DLD1 (cell line): ENCODE results near the gene KL.

Experiments
- in situ Hi-C: cut with HindIII; loops from 2 replicates; pipeline ENCODE4 v1.10.0; 2017; ENCODE audit warnings: low sequenced_read_pairs

The KL gene

DNA sequence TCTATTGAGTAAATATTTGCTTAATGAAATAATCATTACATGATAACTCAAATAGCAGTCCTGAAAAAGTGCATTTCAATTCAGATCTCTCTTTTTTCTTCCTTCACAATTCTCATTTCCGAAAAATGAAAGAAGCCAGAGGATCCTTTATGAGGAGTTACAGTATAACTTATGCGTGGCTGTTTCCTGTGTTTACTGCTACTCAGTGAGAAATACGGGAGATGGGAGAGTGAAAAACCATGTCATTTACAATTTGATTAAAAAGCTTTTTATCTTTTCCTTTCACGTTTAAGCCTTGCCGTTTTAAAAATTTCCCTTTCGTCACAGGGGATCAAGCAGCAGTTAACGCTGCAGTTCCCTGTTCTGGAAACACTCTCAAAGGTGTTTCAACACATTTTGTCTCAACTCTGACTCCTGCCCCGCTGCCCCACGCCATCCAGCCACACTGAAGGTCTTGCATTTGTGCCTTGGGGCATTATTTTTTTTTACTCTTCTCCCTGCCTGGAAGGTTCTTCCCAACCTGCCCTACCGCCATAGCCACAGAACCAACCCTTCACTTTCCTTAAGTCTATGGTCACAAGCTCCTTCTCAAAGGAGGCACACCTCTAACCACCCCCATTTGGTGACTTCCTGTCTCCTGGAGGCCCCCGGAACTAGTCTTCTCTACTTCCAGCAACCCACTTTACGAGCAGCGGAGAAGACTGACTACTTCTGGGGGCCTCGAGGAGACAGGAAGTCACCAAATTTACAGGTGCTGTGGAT, 17.0 kb downstream of the KL start:
- in situ Hi-C loops = loop anchor here (10.0 kb wide), 1 partner anchor 288 kb away; no protein-coding TSS in a partner anchor

DNA sequence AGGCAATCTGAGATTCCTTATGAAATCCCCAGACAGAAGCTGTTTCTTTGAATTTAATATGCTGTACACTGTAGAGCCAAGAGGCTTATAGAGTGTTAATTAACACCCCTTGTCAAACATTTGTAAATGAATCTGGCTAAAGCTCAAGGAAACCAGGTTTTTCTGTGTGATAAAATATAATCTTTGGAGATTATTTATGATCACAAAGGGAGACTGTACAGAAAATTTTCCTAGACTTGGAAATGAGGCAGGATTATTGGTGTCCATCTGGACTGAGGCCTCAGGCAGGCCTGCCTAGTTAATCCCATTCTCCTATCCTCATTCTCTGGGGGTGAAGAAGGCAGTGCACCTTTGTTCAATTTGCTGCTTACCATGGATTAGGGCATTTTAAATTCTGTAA, 17.8 kb downstream of the KL start:
- in situ Hi-C loops = loop anchor here (10.0 kb wide), 1 partner anchor 289 kb away; no protein-coding TSS in a partner anchor

DNA sequence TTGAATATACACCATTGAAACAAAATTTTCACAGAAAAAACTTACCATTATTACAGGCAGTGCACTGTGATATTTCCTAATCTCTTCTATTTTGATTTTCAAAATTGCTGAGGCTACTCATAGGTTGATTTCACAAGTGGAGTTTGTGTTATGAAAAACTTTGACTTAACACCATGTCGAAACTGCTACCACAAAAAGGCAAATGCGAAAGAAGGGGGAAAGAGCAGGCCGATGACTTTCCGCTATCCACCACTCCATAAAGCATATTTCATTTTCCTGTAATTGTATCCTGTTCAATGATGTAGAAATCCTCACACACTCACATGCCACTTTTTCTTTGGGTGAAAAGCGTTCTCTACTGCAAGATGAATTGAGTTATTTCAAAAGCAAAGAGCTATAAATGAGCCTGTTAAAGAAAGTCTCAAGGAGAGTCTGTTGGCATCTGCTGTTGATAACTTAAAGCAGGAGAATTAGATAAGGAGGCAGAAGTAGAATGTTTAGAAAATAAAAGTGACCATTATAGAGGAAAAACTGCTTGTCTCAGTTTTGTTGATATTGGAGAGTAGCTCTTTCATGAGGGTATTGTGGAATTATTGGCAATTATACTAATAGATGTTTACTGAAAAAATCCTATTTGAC, 18.8 kb downstream of the KL start:
- in situ Hi-C loops = loop anchor here (10.0 kb wide), 1 partner anchor 290 kb away; no protein-coding TSS in a partner anchor

DNA sequence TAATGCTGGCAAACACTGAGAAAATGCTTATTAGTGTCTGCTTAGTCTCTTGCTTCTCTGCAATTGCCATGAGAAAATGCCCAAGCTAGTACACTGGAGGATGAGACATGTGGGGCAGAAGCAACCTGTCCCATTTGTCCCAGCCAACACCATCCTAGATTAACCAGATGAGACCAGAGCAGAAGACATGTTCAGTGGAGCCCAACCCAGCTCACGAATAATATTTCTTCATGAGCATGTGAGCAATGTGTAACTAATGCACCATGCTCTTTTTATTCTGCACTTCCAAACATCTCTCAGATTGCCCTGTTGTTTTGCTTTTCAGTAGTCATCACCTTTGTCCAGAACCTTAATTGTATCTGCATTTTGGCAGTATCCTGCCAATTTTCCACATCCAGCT, 21.4 kb downstream of the KL start:
- in situ Hi-C loops = loop anchor here (10.0 kb wide), 1 partner anchor 293 kb away; no protein-coding TSS in a partner anchor

DNA sequence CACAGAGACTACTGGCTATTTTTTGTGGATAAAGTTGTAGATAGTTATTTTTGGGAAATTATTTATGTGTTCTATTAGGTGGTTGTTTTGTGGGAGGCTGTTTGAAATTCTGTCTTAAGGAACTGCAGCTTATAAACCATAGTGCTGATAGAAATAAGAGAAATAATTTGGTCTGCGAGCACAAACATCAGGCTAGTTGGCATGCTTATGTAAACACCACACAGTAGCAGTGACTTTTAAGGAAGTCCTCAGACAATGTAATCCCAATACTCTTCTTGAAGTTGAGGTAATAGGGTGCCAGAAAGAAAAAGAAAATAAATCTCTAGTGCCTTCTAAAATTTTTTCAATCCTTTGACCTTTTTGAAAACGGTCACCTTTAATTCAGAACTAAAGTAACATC, 23.9 kb downstream of the KL start:
- in situ Hi-C loops = no loop called here

DNA sequence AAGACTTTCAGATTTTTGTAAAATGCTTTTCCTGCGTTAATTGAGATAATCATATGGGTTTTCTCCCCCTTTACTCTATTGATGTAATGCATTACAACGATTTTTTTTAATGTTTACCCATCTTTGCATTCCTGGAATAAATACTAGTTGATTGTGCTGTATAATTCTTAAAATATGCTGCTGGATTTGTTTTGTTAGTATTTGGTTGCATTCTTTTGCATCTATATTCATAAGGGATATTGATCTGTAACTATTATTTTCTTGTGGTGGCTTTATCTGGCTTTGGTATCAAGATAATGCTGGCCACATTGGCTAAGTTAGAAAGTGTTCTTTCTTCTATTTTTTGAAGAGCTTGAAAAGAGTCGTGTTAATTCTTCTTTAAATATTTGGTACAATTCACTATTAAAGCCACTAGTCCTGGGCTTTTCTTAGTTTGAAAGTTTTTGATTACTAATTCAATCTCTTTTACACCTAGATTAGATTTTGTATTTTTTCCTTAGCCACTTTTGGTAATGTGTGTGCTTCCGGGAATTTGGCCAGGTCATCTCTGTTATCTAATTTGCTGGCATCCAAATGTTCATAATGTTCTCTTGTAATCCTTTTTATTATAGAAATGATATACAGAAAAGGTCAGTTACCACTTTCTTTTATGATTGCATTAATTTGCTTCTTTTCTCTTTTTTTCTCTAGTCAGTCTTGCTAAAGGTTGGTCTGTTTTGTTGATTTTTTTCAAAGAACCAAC, 29.8 kb downstream of the KL start:
- in situ Hi-C loops = no loop called here

DNA sequence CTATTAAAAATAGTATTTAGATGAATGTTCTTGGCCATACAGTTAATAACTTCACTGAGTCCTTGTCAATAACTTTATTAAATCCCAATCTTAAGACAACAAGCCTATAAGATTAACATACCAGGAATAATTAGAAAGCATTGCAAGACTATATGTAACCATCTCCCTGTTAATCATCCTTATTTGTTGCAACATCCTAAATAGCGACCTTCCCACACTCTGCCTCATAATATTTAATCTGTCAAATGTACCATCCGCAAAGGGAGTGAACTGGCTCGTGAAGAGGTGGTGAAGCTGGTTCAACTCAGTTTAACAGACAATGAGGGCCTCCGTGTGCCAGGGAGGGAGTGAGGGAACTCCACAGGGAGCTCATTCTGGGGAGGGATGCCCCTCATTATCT, 33.9 kb downstream of the KL start:
- in situ Hi-C loops = no loop called here

DNA sequence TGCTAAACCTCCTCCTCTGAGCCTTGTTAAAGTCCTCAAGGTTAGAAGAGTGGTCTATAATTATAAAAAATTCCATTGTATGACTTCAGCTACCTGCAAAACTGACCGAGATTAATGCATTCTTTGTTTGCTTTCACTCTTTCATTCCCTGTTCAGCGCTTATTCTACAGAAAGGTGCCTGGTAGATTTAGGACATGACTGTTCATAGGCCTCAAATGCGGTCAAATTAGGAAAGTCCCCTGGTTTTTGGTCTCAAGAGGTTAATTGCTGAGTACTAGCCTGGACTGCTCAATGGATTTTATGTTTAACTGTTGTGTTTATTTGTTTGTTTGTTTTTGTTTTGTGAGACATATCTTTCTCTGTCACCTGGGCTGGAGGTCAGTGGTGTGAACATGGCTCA, 35.4 kb downstream of the KL start:
- in situ Hi-C loops = no loop called here

DNA sequence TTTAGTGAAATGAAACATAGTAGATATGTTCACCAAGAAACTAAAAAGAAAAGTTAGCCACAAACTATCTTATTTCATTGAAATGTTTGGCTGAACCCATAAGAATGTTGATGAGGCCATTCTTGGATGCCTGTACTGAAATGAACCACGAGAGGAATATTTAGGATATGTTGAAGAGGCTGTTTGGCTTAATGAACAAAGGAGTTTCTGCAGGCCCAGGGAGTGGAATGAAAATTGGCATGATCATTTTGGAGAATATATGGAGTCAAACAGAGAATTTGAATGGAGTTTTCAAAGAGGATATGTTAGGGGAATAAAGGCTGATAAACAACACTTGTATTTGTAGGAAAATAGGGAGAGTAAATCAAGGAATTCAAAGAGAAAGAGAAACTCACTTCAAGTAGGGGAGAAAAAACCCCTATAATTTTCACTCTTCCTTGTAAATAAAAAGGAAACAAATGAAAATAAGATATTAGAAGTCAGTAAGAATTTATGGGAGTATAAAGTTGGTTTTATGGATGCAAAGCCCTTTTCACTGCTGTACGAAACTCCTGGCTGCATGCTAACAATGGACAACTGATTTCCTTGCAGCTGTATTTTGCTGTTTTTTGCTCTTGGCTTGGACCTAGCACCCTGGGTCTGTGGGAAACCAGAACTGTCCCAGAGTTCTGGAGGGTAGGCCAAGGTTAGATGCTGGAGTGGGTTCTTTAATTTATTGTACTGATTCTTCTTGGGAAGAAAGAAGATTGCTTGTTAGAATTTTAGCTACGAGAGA, 36.5 kb downstream of the KL start:
- in situ Hi-C loops = no loop called here

DNA sequence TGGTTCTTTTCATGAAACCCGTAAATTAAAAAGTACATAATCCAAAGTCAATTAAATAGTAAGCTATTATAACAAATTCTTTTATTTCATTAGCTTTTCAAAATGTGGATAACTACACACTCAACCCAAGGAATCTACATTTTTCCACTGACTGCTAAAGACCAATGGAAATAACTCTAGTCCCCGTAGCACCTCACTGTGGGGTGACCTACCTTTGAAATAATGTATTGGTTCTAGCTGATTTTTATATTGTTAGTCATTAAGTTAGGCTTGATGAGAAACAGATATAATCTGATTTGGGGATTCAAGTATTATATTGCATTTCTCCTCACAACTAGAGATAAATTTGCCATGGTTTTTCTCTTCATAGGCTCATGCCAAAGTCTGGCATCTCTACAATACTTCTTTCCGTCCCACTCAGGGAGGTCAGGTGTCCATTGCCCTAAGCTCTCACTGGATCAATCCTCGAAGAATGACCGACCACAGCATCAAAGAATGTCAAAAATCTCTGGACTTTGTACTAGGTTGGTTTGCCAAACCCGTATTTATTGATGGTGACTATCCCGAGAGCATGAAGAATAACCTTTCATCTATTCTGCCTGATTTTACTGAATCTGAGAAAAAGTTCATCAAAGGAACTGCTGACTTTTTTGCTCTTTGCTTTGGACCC, 37.3 kb downstream of the KL start:
- in situ Hi-C loops = no loop called here

DNA sequence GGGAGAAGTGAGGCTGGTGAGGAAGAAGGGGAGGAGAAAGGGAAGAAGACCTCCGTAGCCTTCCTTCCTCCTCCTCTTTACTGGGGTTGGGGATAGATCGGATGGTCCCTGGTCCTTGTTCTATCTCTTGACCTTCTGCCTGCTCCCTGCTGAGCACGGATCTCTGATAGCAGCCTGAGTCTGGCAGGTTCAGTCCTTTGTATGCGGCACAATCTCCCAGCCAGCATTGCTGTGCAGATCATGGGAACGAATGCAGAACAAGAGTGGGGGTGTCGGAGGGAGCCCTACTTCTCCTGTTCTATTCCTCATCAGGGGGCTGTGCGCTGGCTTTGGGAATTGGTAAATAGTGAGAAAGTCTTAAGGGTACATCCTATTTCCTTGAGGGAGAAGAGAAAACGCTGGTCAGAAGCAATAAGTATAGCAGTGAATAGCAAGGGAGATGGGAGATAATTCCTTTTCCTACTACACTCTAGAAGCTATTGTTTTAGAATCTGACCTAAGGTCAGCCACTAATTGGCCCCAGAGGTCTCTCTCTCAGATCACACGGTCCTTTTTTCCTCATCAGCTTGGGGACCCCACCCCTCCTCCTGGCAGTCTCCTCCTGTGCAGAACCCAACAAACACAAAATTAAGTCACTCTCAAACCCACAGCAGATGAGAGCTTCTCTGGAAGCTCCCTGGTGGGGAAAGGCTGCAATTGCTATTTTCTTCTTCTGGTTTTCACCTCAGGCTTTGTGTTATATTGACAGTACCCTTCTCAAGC, 41.0 kb downstream of the KL start:
- in situ Hi-C loops = no loop called here

DNA sequence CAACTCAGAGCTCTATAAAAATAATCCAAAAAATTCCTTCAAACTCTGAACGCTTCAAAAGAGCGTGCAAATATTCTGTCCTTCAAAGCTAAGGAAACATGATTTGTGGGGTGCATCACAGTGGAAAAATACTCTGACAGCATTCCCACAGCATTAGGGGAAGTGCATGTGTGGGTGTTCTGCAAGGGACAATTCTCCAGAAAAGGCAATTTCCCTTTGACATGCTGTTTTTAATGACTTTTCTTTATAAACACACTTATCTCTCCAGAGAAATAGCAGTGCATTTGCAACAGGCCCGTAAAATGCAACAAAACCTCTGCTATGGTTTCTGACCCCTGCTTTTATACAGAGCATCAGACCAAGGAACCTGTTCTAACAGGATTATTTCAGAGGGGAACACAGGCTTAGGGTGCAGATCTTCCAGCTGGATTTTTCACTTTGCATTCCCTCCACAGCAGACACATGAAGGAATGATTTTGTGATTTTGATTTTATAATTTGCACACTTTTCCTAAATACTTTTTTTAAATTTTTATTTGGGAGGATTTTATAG, 42.6 kb downstream of the KL start:
- in situ Hi-C loops = no loop called here

DNA sequence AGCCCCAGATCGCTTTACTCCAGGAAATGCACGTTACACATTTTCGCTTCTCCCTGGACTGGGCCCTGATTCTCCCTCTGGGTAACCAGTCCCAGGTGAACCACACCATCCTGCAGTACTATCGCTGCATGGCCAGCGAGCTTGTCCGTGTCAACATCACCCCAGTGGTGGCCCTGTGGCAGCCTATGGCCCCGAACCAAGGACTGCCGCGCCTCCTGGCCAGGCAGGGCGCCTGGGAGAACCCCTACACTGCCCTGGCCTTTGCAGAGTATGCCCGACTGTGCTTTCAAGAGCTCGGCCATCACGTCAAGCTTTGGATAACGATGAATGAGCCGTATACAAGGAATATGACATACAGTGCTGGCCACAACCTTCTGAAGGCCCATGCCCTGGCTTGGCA, 44.6 kb downstream of the KL start:
- in situ Hi-C loops = no loop called here

DNA sequence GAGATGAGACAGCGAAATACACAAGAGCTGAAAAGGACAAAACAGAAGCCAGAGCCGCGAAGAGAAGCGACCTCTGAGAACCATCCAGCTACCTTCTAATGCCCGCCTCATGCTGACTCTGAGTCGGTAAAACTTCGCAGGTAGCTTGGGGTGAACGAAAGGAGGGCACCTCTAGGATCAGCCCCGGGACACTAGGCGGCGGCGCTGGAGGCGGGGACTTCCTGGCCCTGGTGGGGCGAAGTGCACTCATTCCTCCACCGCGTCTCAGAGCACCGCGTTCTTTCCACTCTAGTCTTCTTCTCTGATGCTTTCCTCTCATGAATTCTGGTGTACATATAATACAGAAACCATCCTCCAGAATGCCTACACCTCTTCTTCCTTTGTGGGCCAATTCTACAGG, 50.1 kb downstream of the KL start:
- in situ Hi-C loops = no loop called here

DNA sequence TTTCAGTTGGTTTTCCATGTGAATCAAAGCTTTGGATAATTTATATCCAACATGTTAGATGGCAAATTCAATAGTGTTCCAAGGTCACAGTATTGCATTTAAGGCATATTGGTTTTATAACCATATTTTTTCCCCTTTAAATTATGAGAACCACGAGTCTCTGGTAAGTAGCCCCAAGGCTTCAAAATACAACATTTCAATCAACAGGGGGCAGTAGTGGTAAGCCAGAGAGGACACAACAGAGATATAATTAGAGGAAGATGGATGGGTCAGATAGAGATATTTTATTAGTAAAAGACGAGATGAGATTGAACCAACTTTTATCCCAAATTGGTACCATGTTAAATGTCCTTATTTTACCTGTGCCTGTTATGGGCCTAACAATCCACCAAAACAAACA, 53.1 kb downstream of the KL start:
- in situ Hi-C loops = no loop called here

DNA sequence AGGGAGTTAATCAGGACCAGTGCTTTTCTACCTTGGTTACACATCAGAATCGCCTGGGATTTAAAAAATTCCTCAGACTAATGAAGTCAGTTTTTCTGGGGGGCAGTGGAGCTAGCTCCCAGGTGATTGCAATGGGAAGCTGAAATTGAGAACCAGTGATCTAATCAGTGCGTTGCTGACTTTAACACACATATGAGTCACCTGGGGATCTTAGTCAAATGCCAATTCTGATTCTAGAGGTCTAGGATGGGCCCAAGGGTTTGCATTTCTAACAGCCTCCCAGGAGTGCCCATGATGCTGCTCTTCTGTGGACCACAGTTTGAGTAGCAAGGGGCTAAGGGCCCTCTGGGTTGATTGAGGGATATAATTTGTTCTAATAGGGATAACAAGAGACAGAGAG, 54.5 kb downstream of the KL start:
- in situ Hi-C loops = no loop called here

DNA sequence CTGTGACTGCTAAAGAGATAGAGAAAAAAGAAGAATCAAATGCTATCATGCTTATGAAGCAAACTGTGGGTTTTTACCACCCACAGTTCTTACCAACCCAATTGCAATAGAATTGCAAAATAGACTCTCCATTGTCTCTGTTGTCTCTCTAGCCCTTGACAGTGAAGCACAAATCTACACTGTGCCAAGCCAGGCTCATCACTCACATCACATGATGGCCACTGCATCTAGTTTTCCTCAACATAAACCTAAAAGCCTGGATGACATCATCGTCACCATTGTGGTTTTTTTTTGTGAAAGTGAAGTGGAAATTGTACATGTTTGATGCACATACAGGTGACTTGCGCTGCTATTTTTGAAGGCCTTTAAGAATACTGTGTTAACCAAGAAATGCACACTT, 56.1 kb downstream of the KL start:
- in situ Hi-C loops = no loop called here

DNA sequence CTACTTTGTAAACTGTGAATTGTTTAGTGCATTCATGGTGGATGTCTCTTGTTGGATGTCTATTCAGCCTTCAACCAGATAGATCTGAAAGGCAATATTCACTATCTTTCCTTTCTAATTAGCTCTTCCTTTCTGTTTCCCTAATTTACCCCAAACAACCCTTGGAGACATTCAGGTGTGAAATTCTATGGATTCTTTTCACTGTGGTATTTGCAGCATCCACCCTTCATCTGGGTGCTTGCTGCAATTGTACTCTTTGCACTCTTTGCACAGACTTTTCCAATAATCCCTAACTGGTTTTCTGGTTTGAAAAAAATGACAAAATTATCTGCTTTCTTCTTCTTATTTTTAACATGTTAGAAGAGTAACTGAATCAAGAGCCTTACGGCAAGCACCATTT, 56.5 kb downstream of the KL start:
- in situ Hi-C loops = no loop called here

DNA sequence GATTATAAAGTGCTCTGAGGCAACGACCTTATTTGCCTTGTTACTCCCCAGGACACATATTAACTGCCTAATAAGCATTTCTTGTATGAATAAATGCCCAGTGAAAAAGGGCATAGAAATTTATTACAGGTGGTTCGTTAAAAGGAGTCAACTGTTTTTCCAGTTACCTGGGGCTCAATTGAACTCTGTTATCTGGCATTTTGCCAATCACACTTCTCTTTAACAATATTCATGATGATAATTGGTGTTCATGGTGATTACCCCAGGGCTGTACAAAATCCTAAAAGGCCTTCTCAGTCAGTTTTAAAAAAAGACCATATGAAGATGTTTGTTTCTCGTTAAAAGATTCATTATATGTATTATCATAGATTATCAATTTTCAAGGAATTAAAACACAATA, 57.1 kb downstream of the KL start:
- in situ Hi-C loops = no loop called here
